HG03354 (cell line): ENCODE results near the gene FOXO6.

Source experiments
- ATAC-seq: cut with Tn5 transposase; IDR thresholded peaks from one replicate; pipeline ENCODE4 v1.9.1; 2021; ENCODE audit warnings: mild to moderate bottlenecking; ENCODE audit not compliant: unreplicated experiment, poor library complexity, severe bottlenecking

The FOXO6 gene

DNA sequence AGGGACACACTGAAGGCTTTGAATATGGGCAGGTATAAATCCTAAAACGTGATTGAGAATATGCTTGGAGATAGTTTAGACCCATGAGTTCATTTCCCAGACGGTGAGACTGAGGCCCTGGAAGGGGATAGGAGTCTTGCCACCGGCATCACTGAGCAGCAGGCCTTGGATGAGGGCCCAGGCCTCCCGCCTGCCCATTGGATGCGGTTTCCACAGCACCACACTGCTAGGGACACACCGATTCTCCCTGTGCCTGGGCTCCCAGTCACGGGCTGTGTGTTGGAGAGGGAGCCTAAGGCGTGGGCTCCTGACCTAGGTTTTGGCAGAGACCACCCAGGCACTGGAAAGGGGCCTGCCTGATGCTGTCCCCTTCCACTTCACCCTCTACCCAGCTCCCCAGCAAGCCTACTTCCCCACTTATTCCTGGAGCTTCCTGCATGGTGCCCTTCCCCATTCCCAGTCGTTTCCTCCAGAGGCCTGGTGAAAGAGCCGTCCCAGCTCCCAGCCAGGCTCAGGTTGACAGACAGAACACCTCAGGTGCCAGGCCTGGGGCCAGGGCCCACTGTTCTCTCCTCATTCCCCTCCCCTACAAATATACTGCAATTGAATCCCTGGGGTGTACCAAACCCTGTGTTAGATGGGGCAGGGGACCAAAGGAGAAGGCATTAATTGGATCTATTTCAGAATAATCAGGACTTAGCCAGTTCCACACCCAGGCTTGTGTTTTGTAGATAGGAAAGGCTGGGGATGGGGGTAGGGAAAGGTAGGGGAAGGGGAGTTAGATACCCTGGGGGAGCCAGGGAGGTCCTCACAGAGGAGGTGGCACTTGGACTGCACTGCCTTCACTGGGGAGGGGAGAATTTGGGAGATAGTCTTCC, 3.4 kb downstream of the FOXO6 start:
- ATAC-seq: no peak

DNA sequence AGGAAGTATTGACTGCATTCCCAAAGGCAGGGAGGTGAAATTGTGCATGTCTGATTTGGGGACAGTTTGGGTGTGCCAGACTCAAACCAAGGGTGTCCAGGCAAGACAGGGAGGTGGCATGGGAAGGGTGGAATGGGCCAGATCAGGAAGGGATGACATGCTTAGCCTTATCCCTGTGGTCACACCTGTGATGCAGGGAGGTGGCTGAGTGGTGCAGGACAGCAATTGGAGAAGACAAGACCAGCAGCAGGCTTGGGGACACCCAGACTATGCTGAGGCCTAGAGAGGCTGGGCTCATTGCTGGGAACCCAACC, 4.0 kb downstream of the FOXO6 start:
- no peak for ATAC-seq

DNA sequence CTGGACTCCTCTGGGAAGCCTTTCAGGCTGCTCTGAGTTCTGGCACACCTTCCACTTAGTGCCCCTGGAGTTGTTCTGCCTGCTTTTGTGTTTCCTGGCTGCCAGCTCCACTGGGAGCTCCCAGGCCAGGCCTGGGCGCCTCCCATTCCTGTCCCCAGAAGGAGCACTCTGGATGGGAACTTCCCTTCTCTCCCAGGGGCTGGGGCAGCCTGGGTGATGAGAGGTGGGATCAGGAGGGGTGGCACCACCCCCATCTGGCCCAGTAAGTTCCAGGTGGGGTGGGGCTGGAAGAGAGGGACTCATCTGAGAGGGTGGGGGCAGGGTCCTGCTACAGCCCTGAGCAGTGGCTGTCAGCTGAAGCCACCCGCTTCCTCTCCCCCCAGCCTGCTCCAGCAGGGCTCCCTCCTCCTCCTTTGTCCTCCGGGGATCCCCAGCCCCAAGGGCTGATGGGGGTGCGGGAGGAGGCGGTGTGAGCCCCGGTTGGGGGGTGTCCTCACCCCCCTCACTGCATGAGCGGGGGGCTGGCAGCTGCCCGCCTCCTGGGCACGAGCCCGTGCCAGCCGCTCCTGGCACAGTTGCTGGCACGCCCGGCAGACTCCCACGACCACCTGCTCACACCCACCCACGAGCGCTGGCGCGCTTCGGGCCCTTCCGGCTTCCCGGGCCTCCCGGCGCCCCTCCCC, 4.7 kb downstream of the FOXO6 start:
- ATAC-seq: no peak

DNA sequence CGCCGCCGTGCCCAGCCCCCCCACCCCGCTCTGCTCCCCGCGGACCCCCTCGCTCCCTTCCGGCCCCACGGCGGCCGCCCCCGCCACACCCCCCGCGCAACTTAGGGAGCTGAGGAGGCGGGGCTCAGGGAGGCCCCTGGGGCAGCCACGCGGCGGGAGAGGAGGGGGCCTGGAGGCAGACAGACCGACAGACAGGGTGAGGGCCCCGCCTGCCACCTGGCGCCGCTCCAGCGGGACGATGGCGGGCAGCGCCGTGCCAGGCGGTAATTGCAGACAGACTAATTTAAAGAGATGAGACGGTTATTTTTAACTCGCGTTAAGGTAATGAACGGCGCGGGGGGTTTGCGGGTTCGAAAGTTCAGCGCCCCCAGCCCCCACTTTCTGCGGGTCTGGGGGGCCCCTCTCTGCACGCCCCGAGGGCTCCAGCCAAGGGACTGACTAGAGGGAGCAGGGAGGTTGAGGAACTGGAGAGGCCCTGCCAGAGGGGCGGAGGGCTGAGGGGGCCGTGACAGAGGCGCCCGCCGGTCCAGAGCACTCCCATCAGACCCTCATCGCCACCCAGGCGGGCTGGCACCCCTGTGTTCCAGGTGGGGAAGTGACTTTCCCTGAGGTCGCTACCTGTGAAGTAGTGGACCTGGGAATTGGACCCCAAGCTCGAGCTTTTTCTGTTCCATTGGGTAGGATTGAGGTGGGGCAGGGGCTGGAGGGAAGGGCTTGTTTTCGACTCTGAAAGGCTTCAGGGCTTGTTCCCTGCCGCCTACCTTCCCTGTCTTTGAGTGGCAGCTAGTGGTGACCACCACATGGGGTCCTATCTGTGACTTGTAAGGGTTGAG, 5.4 kb downstream of the FOXO6 start:
- no peak for ATAC-seq

DNA sequence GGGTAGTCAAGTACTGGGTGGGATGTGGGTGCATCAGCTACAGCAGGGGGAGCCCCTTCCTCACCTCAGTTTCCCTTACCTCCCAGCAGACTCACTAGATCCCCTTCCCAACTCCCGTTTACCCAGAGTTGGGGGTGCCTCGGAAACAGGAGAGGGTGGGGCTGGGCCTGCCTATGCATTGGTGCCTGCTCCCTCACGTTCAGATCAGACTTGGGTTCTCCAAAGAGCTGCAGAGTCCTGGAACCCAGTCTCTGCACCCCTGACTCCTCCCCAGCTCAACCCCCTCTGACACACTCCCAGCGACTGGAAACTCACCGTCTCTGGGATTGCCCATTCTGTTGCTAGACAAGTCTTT, 6.0 kb downstream of the FOXO6 start:
- ATAC-seq: no peak

DNA sequence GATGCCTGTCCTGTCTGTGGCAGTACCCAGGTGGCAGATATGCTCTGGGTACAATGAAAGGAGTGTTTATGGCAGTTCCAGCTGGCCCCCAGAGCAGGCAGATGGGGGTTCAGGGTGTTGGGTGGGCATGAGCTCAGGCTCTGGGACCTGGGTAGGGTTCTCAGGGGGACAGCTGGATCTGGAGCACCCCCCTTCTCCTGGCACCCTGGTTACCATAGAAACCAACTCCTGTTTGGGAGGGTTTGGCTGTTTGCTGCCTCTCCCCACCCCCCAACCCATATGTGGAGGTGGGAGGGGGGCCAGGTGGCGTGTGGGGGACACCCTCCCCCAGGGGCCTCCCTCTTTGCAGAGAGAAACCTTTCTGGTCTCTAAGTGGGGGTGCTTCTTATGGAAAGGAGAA, 7.1 kb downstream of the FOXO6 start:
- no peak for ATAC-seq

DNA sequence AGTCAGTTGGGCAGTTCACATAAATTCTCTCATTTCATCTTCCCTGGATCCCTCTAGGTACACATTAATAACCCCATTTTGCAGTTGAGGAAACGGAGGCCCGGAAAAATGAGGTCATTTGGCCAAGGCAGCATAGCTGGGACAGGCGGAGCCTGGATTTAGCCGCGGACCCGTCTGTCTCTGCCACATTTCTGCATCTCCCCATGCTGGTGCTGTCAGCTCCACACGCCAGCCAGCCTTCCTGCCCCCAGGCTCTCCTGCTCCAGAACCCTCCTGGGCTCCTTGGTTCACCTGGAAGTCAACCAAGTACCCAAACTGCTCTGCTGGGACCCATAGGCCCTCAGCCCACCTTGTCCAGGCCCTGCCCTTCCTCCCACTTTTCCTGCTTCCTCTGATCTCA, 7.6 kb downstream of the FOXO6 start:
- no peak for ATAC-seq

DNA sequence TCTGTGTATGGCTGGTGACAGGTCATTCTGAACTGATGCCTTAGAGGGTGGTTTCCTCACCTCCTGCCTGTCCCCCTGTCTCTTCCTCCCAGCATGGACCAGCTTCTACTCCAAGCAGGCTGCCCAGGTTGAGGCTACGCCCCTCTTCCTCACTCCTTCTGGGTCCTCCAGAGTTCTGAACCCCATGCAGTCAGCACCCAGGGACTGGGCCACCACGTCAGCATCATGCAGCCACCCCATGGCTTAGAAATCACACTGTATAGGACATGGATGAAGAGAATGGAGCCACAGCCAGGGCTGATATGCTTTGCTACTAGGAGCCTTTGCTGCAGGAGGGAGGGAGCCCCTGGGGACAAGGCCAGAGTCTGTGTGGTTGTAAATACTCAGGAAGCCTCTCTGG, 8.3 kb downstream of the FOXO6 start:
- ATAC-seq: no peak

DNA sequence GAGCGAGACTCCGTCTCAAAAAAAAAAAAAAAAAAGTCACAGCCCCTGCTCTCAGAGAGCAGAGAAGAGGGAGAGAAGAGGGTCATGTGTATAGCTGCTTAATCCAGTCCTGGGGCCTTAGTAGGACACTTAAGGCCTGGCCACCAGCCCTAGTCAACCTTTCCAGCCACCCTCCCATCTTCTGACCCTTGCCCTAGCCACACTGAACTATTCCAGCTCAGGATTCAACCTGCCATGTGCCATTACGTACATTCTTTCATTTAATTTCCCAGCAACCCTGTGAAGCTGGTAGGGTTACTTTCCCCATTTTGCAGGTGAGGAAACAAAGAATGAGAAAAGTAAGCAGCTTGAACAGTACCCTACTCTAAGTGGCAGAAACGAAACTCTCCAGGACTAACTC, 9.0 kb downstream of the FOXO6 start:
- no peak for ATAC-seq

DNA sequence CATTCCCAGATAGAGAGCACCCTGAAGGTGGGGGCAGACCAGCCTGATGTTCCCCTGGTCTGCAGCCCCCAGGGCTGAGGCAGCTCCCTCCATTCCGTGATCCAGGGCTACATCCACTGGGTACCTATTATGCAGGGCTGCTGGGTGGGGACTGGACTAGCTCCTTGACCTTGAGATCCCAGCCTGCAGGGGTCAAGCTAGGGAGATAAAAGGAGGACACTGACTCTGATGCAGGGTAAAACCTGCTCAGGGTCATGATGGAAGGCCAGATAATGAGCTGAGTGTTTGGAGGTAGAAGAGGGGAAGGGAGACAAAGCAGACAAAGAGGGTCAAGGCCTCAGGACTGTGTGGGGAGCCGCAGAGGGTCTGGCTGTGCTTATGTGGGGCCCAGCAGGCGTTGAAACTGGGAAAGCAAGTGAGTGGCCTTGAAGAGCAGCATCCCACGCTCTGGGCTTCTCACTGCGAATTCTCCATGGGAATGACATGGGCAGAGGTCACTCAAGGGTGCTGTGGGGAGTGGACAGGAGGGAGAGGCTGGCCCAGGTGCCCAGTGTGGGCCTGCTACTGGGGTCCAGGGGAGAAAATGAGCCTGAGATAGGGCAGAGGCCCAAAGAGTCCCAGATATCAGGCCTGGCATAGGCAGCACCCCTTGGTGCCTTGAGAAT, 9.7 kb downstream of the FOXO6 start:
- no peak for ATAC-seq

DNA sequence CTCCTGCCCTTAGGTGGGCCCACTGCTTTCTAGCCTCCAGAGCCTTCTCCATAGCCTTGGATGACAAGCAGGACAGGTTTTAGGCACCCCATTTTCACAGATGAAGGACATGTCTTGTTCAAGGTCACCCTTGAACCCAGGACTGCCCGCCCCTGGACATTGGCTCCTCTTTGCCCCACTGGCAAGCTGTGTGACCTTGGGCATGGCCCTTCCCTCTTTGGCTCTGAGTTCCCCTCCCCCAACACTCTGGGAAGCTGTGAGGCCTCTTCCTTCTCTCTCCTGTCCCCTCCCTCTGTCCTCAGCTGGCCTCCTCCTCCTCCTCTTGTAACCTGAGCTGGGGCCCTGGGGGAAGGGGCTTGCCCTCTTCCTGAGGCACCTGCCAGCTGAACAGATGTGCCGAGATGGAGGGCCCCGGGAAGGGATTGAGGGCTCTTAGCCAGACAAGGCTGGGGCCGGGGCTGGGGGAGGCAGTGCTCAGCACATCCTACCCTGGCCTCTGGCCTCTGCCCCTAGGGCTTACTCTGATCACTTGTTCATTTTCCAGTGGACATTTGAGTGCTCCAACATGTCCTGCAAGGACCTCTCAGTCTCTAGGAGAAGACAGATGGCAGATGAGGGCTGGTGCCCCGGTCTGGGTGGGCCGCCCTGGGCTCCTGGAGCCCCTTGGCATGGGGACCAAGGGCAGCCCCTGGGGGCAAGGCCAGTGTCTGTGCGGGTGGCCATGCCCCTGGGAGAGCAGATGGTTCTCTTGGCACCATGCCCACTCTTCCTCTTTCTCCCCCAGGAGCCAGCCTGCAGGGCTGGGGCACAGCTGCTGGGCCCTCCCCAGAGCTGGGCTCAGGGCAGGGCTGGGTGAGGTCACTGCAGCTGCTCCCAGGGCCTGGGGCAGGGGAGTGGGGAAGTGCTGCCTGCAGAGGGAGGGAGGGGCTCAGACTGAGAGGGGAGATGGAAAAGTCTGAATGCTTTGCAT, 10.7 kb downstream of the FOXO6 start:
- ATAC-seq: no peak

DNA sequence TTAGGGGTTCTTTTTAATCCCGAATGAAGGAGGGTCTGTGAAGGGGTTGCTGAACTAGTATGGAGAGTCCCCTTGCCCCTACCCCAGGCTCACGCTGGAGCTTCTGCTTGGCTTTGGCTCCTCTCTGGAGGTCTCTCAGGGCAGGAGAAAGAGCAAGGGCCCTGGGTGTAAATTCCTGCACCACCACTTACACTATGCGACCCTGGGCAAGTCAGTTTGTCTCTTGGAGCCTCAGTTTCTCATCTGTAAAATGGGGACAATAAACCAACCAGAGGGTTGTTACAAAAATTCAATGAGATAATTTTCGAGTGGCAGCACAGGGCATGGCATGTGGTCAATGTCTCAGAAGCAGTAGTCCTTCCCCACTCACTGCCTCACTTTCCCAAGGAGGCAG, 11.4 kb downstream of the FOXO6 start:
- ATAC-seq: no peak

DNA sequence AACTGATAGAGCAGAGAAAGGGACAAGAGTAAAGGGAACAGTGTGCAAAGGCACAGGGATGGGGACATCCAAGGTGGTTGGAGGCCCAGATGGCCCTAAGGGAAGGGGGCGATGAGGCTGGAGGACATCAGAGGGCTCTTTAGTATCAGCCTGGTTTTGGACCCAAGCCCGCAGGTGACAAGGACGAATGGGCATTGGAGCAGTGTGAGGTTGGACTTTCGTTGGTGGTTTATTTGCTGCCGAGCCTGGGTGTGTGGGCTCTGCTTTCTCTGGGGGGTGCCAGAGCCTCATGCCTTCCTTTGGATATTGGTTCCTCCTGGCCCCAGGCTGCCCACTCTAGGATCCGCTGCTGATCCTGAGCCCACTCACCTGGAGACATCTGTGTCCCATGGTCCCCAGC, 12.1 kb downstream of the FOXO6 start:
- no peak for ATAC-seq

DNA sequence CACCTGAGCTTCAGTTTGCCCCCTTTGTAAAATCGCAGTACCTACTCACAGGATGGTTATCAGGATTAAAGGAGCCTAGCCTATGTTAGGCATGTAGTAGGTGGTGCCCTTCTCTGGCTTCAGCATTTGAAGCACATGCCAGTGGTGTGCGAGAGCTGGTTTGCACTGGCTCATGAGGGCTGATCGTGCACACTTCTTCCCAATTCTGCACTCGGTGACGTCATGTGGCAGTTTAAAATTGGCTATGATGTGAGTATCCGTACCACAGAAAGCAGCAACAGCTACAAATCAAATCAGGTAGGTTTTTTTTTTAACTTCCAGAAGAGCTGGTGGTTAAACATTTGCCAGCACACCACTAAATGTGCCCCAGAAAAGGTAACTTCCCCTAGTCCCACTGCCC, 13.5 kb downstream of the FOXO6 start:
- no peak for ATAC-seq

DNA sequence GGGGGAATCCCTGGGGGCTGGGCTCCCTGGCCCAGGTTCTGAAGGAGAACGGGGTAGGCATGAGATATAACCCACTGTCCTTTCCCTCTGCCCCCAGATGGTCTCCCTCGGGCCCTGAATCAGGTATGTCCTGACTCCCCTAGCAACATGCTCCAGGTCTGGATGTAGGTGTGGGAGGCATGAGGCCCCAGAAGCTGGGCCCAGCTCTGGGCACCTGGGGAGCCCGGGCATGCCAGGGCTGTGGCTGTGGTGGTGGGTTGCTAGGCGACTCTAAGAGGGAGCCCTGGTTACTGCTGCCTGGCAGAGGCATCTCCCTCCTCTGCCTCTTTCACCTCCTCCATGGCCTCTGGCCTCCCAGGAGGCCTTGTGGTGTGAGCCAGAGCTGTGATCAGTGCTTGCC, 16.2 kb downstream of the FOXO6 start:
- ATAC-seq: no peak

DNA sequence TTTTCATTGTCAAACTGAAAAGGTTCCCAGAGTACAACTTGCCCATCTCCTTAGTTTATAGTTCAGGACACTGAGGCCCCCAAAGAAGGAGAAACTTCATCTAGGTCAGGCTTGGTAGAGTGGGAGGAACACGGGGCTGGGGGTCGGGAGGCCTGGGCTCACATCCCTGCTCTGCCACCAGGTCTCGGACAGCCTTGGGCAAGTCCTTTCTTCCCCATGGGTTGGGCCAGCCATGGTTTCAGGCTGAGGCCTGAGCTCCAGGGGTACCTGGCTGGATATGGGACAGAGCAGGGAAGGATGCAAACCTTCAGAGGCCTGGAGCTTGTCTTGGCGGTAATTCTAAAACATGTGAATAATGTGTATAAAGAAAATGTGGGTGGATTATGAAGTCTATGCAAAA, 17.0 kb downstream of the FOXO6 start:
- ATAC-seq: no peak

DNA sequence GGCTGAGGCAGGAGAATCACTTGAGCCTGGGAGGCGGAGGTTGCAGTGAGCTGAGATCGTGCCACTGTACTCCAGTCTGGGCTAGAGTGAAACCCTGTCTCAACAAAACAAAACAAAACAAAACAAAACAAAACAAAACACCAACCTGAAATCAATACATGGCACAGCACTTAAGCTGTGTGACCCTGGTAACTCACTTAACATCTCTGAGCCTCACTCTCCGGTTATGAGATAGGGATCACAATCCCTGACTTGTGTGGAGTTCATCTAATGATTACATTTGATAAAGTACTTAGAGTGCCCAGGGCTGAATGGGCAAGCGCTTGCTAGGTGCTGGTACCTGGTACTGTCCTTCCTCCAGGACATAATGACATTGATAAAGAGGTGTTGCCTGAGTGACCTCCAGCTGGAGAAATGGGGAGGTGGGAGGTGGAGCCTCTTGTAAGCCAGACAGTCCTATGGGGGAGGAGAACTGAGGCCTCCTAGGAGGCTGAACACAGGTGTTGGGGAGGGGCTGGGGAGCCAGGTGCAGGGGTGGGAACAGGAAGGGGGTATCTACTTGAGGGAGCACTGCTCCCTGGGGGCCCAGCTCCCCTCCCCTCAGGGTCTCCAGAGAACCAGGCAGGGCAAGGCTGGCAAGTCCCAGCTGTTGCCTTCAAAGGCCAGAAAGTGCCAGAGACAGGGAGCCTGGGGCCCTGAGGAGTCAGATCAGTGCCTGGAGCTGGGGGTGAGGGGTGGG, 17.9 kb downstream of the FOXO6 start:
- no peak for ATAC-seq

DNA sequence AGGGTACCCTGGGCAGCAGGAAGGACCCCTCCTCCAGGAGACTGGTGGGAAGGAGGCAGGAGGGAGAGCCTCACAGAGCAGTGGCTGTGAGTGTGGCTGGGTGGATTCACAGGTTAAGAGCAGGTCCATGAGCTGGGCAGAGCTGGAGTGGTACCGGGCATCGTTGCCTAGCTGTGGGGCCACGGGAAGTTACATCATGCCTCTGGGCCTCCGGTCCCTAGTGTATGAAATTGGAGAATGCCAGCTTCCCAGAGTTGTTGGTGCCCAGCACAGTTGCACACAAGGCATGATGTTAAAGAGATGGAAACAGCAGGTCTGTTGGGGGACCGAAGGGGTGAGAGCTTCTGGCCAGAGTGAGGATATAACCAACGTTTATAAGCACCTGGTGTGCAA, 18.5 kb downstream of the FOXO6 start:
- no peak for ATAC-seq

DNA sequence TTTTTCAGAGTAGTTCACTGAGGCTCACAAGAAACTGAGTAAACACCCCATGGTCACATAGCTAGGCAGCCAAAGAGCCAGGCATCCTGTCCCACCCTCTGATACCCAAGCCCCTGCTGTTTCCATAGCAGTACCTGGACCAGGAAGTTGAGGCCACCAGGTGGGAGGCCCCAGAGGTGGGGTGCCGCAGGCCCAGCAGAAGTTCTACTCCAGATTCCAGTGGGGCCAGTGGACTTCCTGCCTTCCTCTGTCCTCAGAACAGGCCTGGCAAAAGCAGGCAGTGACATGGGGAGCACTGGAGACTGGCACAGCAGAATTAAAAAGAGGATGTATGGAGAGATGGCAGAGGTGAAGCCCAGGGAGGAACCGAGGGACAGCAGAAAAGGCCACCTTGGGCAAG, 19.0 kb downstream of the FOXO6 start:
- ATAC-seq: no peak
